Endothelial cell of umbilical vein (primary cell): ENCODE measurements around the gene CPNE7. TPM values are rescaled to one million over a fixed set of nuclear protein-coding genes. Genes with fewer than 3 reads are reported as not detected.
A peak's percentile ranks its signal among the peaks of the same experiment; 100 is the strongest.

ENCODE experiments used
- BruUV-seq: library from RNA; stranded (reverse); fragments of 400-500 nt; replicated peaks from 2 replicates; lab custom pipeline; 2021; lab: Mats Ljungman, UMichigan
- CTCF ChIA-PET: fragments of 300-600, 350-600 bp; sonication (Branson Sonifier 250); formaldehyde crosslinking; loops from one replicate; lab custom pipeline; 2021; ENCODE audit warnings: antibody characterized with exemption, inconsistent platforms; lab: Charles Lee
- POLR2A ChIA-PET: fragments of 300-600, 350-600 bp; sonication (Branson Sonifier 250); formaldehyde crosslinking; loops from one replicate; lab custom pipeline; 2021; ENCODE audit warnings: antibody characterized with exemption, inconsistent platforms; lab: Charles Lee
- DNase-seq: peaks from one replicate; pipeline ENCODE4 v3.0.0-alpha.2; 2011; ENCODE audit warnings: low read depth, low spot score
- FAIRE-seq: peaks from 2 replicates; lab custom pipeline; 2011; peaks lifted over from hg19 to GRCh38; lab: Jason Lieb, UNC
- H2AFZ ChIP-seq: 2 replicates; pipeline ENCODE4 v1.6.0; 2012; ENCODE audit warnings: low read depth, low read length, control low read depth, inconsistent platforms
- H3K27ac ChIP-seq: 2 replicates; pipeline ENCODE4 v1.5.1; 2011; ENCODE audit warnings: low read depth, mild to moderate bottlenecking, control low read depth, low read length, moderate library complexity; ENCODE audit not compliant: insufficient read depth
- H3K27me3 ChIP-seq, 2 experiments: 2 replicates each; pipeline versions ENCODE4 v1.6.0 to v1.6.1; 2011; ENCODE audit warnings: low read length in 2 of 2, mixed read lengths in 1 of 2; ENCODE audit not compliant: control insufficient read depth in 2 of 2, insufficient read depth in 2 of 2
- H3K36me3 ChIP-seq, 2 experiments: 2 replicates in 1 of 2; 3 replicates in 1 of 2; pipeline ENCODE4 v1.5.1; 2011; ENCODE audit warnings: low read length in 2 of 2, mild to moderate bottlenecking in 1 of 2, moderate library complexity in 1 of 2; ENCODE audit not compliant: control insufficient read depth in 2 of 2, insufficient read depth in 2 of 2; ENCODE audit errors: extremely low read depth in 1 of 2
- H3K4me1 ChIP-seq: 3 replicates; pipeline ENCODE4 v1.5.1; 2011; ENCODE audit warnings: mild to moderate bottlenecking, low read length; ENCODE audit not compliant: control insufficient read depth, insufficient read depth; ENCODE audit errors: extremely low read depth
- H3K4me2 ChIP-seq: 2 replicates; pipeline ENCODE4 v1.6.1; 2011; ENCODE audit warnings: low read length, control low read depth, mixed read lengths; ENCODE audit not compliant: insufficient read depth
- H3K4me3 ChIP-seq, 3 experiments: fragments of 200-600 bp in 1 of 3; sonication (generic), shearing (Covaris generic) in 1 of 3; replicated peaks in 1 of 3; 2 replicates each; pipeline ENCODE4 v1.5.1; 2011 to 2016; ENCODE audit warnings: control low read depth in 3 of 3, low read length in 3 of 3, mild to moderate bottlenecking in 2 of 3, inconsistent platforms in 1 of 3, low read depth in 1 of 3, moderate library complexity in 1 of 3; ENCODE audit not compliant: insufficient read depth in 1 of 3
- H3K79me2 ChIP-seq: 2 replicates; pipeline ENCODE4 v1.6.0; 2012; ENCODE audit warnings: low read length, inconsistent platforms; ENCODE audit not compliant: control insufficient read depth, insufficient read depth
- H3K9ac ChIP-seq: replicated peaks from 2 replicates; pipeline ENCODE3; 2011; ENCODE audit warnings: low read length, control low read depth; ENCODE audit not compliant: insufficient read depth; ENCODE audit errors: extremely low read depth
- H3K9me1 ChIP-seq: replicated peaks from 3 replicates; pipeline ENCODE4 v1.6.0; 2011; ENCODE audit warnings: mild to moderate bottlenecking, low read length; ENCODE audit not compliant: control insufficient read depth, insufficient read depth; ENCODE audit errors: extremely low read depth
- H3K9me3 ChIP-seq: replicated peaks from 2 replicates; pipeline ENCODE4 v1.5.1; 2012; ENCODE audit warnings: low read length, inconsistent platforms; ENCODE audit not compliant: control insufficient read depth, insufficient read depth
- H4K20me1 ChIP-seq: replicated peaks from 2 replicates; pipeline ENCODE3; 2011; ENCODE audit warnings: mild to moderate bottlenecking, low read length; ENCODE audit not compliant: control insufficient read depth, insufficient read depth; ENCODE audit errors: extremely low read depth
- GATA2 ChIP-seq: IDR thresholded peaks from 2 replicates; pipeline ENCODE4 v1.7.0; 2011; ENCODE audit warnings: low read depth, mild to moderate bottlenecking, moderate library complexity, mixed read lengths, low read length; ENCODE audit not compliant: insufficient read length, insufficient read depth
- JUN ChIP-seq: IDR thresholded peaks from 2 replicates; pipeline ENCODE4 v1.6.1; 2011; ENCODE audit warnings: borderline replicate concordance, low read depth; ENCODE audit not compliant: insufficient read length, insufficient read depth
- MAX ChIP-seq: IDR thresholded peaks from 2 replicates; pipeline ENCODE4 v1.6.1; 2011; ENCODE audit not compliant: insufficient read depth, insufficient read length
- POLR2A ChIP-seq: IDR thresholded peaks from 2 replicates; pipeline ENCODE4 v1.6.1; 2012; ENCODE audit warnings: low read depth, mild to moderate bottlenecking, control low read depth, low read length
- POLR2AphosphoS5 ChIP-seq: IDR thresholded peaks from 2 replicates; pipeline ENCODE4 v1.6.1; 2012; ENCODE audit warnings: low read depth, mild to moderate bottlenecking, control low read depth, low read length, moderate library complexity; ENCODE audit not compliant: insufficient read depth
- dilution Hi-C: fragments of 300-500 bp; cut with MboI; formaldehyde crosslinking; loops from one replicate; pipeline ENCODE4 v1.15.0; 2019; ENCODE audit warnings: low sequenced_read_pairs; ENCODE audit not compliant: extremely low pct_ligation_motif_present
- intact Hi-C: fragments of 100-400 bp; cut with micrococcal nuclease; formaldehyde crosslinking; loops from one replicate; pipeline ENCODE4 v1.10.0; 2022
- polyA plus RNA-seq, 4 experiments: library from polyadenylated mRNA; depleted of rRNA in 3 of 4; stranded (reverse) in 3 of 4; unstranded in 1 of 4; fragments of >200 nt; gene quantifications; 2 replicates each; pipeline versions ENCODE4 v1.2.1 to v1.2.3, GENCODE V29; 2011 to 2012; ENCODE audit warnings: missing spikeins in 1 of 4
- total RNA-seq: library from RNA; stranded (reverse); gene quantifications from 2 replicates; pipeline ENCODE4 v1.2.3, GENCODE V29; 2021

The CPNE7 gene
- total and polyA plus RNA-seq, 2 donors (not counting 3 experiments of a cell fraction or from before 2014, with no cell fraction given): 2.0 to 5.9 TPM

GRCh38 chr16:89643769-89644300 lies 68.3 kb downstream of the CPNE7 start:
- CTCF ChIA-PET: interaction anchor here (4.8 kb wide), 1 partner anchor 29 kb away, joined by 28 read pairs; no protein-coding TSS in a partner anchor
- Histone ChIP-seq H3K4me1 (no peaks in the 10 kb centered on the region), H4K20me1 (no peaks in the 10 kb centered on the region), H3K9ac (no peak overlapping the region), H3K9me3 (no peaks in the 10 kb centered on the region), H3K27ac (no peak overlapping the region), H3K4me2 (no peak overlapping the region), H3K79me2 (no peaks in the 10 kb centered on the region), H3K36me3 (peaks cover 4 to 26% of the 10 kb centered on the region in 2 experiments), H3K27me3 (no peaks in the 10 kb centered on the region), H3K4me3 (no peak overlapping the region), H2AFZ (no peak overlapping the region), H3K9me1 (no peaks in the 10 kb centered on the region)
- DNase-seq (no peak), FAIRE-seq (no peak)
- dilution Hi-C loops (no loop called here), intact Hi-C loops (no loop called here)
- no TSS peak for BruUV-seq
- TF ChIP-seq POLR2AphosphoS5: peak; percentile 19
- TF ChIP-seq POLR2A: no peak
- POLR2A ChIA-PET: no interaction called here

- dilution Hi-C loops: no loop called here
- no peaks in the 10 kb centered on the region for H3K9me1 ChIP-seq
- no peak for TF ChIP-seq POLR2AphosphoS5
- no peak for TF ChIP-seq GATA2
- no peak for TF ChIP-seq JUN
- no peak for TF ChIP-seq MAX
- H3K9ac ChIP-seq: no peak overlapping the region
- CTCF ChIA-PET: no interaction called here
- POLR2A ChIA-PET: no interaction called here
- H3K36me3 ChIP-seq: peaks cover 4 to 26% of the 10 kb centered on the region in 2 experiments
- H3K27me3 ChIP-seq: no peaks in the 10 kb centered on the region
- H3K27ac ChIP-seq: no peak overlapping the region
- intact Hi-C loops: no loop called here
- H4K20me1 ChIP-seq: no peaks in the 10 kb centered on the region
- FAIRE-seq: no peak
- no peak overlapping the region for H3K4me3 ChIP-seq
- H3K79me2 ChIP-seq: no peaks in the 10 kb centered on the region
- H3K9me3 ChIP-seq: no peaks in the 10 kb centered on the region
- H3K4me1 ChIP-seq: no peaks in the 10 kb centered on the region
- no peak for DNase-seq
- H2AFZ ChIP-seq: no peak overlapping the region
- TSS peak; percentile 26 for BruUV-seq
- no peak overlapping the region for H3K4me2 ChIP-seq
These were observed 69.6 kb downstream of the CPNE7 start for GRCh38 chr16:89645122-89645521.
